HG02970 (cell line): ENCODE measurements around the gene EFCAB7.
"Not testable (repeated sequence)": the region's sequence is repeated elsewhere in the genome, so short reads cannot be mapped to it uniquely, and the experiment has no call there.

Source experiments
- ATAC-seq: cut with Tn5 transposase; IDR thresholded peaks from one replicate; pipeline ENCODE4 v1.9.1; 2021; ENCODE audit warnings: mild to moderate bottlenecking, moderate library complexity, moderate number of reproducible peaks; ENCODE audit not compliant: unreplicated experiment, low FRiP score

EFCAB7 gene

DNA sequence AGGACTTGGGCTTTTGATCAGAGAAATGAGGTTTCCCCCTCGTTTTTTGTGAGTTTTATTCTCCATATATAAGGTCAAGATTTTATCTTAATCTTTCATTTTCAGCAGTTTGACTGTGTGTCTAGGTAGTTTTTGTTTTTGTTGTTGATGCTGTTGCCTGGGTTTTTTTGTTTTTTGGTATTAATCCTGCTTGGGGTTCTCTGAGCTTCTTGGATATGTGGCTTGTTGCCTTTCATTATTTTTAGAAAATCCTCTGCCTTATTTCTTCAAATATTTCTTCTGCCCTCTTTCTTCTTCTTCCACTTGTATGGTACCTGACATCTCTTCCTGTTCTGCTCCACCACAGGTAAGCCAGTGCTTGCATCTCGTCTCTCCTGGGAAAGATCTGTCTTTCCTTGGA, 25.0 kb downstream of the EFCAB7 start:
- no peak for ATAC-seq

DNA sequence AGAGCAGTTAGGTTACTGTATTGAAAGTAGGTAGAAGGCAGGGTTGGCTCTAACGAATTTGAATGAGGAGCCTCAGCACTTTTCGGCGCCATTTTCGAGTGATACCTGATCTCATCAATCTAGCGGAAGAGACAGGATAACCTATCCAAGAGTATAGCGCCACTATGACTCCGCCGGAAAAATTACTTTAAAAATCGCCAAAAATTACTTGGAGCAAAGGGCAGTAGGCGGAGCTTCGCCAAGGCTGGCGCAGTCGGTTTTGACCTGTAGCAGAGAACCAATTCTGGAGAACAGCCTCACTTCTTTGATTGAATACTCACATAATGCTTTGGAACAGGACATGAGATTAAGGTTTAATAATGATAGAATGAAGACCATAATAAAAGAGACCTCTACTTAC, 25.6 kb downstream of the EFCAB7 start:
- ATAC-seq, result no peak

DNA sequence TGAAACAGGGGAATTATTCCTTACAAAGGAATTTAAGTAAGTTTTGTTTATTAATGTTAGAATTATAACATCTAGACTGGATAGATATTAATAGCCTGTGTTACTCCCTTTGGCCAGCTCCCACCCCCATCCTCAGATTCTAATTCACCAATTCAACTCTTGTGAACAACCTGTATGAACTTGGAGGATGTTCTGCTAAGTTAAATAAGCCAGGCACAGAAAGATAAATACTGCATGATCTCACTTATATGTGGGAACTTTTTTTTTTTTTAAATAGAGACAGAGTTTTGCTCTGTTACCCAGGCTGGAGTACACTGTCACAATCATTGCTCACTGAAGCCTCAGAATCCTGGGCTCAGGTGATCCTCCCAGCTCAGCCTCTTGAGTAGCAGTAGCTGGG, 32.2 kb downstream of the EFCAB7 start:
- no peak for ATAC-seq

DNA sequence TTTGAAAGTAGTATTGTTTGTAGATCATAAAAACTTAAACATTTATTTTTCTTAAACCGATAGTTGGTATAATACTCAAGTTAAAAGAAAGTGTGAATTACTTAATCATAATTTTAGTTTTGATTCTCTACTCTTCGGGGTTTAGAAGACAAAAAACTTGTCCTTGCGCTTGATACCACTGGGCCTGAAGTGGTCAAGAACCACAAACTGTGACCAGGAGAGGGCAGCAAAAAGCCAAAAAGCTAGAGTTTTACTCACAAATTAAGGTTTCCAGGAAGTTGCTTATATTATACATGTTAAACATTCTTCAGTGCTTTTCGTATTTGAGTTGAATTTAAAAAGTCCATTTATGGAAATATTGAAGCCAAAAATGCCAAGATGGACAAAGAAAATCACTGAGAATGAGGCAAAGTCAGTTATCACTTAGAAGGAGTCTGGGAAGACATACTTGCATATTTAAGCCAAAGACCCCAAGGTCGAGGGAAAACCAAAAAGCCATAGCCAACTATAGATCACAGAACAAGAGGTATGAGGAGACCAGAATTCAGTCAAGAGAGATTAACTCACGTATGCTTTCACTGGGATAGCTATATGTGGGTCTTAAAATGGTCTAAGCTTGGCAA, 34.2 kb downstream of the EFCAB7 start:
- ATAC-seq, result no peak

DNA sequence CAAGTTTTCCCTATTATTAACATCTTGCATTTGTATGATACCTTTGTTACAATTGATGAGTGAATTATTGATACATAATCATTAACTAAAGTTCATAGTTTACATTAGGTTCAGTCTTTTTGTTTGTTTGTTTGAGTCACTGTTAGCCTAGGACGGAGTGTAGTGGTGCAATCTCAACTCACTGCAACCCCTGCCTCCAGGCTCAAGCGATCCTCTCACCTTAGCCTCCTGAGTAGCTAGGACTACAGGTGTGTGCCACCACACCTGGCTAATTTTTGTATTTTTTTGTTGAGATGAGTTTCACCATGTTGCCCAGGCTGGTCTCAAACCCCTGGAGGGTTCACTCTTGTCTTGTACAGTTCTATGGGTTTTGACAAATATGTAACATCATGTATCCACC, 36.0 kb downstream of the EFCAB7 start:
- ATAC-seq, result no peak

DNA sequence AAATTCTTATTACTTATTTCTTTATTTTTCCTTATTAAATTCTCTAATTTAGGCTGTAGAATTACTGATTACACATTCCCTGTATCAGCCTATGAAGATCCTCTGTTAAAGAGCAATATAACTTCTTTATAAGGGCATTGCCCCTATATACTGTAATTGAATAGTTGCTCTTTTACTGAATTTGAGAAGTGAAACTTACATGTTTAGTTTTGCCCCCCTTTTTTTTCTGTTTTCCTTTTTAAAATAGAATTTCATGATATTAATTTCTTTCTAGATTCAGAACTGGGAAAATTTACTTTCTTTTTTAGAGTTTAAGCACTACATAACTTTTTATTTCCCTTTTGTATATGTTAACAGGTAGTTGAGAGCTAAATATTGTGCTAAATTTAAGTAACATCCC, 40.4 kb downstream of the EFCAB7 start:
- ATAC-seq, result no peak

DNA sequence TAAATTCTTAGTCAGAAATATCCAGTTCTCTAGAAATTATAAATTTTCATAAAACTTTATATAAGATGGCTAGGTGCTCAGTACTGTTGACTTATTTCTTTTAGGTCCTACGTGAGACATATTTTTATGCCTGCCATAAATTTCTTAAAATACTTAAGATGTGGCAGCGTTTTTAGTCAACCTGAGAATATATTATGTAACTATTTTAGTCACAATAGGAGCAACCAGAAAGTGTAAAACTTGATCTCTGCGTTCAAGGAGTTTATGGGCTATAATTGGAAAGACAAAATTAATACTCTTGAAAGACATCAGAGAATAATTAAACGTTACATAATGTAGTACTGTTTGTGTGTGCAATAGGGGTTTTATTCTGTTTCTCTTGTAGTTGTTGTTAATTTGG, 45.7 kb downstream of the EFCAB7 start:
- ATAC-seq, result no peak

DNA sequence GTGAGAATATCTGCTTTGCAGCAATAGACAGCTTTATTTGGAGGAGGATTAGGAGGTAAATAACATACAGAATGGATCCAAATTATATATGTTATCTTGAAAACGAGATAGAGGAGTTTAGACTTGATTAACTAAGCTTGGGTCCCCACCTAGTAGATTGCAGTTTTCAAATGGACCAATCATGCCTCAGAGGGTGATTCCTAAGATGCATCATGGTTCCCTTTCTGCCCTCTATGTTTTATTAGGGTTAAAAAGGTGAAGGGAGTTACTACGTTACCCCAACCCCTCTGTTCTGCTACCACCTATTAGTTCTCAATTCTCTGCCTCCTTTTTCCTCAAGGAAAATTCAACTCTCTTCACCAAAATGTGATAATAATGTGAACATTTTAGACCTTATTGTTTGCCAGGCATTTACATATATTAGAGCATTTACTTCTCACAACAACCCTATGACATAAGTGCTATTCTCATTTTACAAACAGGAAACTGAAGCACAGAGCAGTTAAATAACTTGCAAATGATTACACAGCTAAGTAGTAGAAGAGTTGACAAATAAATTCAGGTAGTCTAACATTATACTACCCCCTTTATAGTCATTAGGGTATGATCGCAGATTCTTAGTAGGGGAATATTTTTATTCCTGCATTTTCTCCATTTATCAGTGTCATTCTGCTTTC, 46.5 kb downstream of the EFCAB7 start:
- no peak for ATAC-seq

DNA sequence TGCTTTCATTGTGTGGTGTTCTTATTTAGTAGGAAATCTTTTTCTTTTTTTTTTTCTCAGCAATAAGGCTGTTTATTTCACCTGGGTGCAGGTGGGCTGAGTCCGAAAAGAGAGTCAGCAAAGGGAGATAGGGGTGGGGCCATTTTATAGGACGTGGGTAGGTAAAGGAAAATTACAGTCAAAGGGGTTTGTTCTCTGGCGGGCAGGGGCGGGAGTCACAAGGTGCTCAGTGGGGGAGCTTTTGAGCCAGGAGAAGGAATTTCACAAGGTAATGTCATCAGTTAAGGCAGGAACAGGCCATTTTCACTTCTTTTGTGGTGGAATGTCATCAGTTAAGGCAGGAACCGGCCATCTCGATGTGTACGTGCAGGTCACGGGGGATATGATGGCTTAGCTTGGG, 49.4 kb downstream of the EFCAB7 start:
- ATAC-seq, result not testable (repeated sequence)

DNA sequence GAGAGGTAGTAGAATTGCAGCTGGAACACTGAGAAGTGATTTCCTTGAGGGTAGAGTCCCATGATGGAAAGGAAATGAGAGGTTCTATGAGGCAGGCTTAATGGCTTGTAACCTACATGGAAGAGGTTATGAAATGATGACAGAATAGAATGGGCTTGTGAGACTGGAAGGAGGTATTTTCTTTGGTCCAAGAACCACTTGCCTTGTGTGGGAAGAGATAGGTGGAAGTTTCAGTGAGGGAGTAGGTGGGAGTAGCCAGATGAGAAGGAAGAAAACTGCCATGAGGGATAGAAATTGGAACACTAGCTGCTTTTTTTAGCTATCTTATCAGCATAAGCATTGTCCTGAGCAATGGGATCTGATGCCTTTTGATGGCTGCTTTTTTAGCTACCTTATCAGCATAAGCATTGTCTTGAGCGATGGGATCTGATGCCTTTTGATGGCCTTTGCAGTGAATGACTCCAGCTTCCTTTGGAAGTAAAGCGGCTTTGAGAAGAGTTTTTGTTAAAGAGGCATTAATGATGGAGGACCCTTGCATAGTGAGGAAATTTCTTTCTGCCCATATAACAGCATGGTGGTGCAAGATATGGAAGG, 51.0 kb downstream of the EFCAB7 start:
- not testable (repeated sequence) for ATAC-seq

DNA sequence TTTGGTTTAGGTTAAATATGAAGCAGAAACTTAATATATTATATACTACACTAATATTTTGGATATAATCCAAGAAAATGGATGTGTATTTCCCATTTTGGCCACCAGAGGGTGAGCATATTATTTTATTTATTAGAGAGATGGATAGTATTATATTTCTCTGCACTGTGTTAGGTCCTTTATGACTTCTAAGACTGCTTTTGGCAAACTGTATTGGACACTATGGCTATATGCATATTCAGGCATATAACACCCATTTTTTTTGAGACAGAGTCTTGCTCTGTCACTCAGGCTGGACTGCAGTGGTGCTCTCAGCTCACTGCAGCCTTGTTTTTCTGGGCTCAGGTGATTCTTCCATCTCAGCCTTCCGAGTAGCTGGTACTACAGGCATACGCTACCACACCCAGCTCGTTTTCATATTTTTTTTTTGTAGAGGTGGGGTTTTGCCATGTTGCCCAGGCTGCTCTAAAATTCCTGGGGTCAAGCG, 52.1 kb downstream of the EFCAB7 start:
- ATAC-seq, result no peak

DNA sequence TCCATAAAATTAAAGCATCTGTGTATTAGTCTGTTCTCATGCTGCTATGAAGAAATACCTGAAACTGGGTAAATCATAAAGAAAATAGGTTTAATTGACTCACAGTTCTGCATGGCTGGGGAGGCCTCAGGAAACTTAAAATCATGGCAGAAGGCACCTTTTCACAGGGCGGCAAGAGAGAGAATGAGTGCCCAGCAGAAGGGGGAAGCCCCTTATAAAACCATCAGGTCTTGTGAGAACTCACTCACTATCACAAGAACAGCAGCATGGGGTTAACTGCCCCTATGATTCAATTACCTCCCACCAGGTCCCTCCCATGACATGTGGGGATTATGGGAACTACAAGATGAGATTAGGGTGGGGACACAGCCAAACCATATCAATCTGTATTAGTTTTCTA, 63.0 kb downstream of the EFCAB7 start:
- ATAC-seq, result not testable (repeated sequence)

DNA sequence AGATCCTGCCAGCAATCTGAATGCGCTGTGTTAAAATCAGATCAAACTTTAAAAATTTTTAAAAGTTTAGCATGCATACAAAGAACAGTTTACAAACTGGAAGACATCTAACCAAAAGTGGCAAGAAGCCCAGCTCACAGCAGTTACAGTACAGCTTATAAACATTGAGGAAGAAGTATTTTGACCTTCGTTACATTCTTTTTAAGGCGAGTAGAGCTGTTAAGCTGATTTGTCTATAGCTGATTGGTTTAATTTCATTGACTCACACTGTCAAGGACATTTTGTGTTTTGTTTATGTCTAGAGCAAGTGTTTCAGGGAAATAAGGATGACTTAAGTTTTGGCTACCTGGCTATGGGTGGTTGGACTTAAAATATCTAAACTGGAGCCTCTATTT, 66.8 kb downstream of the EFCAB7 start:
- no peak for ATAC-seq

DNA sequence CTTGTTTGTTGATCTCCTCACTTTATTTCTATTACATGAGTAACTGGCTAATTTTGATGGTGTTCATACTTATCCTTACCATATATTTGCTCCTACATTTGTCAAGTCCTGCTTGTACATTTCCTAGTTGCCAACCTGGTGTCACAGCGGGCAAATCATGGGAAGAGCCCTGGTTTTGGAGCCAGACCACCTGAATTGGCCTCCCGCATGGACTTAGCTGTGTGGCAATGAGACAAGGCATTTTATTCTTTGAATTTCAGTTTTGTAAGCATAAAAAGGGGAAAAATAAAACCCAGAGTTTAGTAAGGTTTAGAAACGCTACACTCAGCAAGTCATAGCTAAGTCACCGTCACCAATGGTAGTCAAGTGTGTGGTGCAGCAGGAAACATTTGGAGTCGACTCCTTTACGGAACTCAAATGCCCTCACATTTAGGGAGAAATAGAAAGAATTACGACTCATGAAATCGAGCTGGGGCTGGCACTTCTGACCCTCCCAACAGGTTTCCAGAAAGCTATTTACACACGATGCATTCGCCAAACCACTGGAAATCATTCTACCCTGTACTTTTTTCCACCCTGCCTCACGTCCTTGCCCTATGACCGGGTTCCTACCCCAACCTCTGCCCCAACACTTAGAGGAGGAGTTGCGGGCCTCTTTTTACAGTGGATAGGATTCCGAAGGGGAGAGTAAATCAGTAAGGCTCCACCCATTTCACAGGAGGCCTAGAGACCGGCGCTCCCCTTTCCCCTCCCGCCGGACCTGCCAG, 69.4 kb downstream of the EFCAB7 start:
- ATAC-seq, result no peak

DNA sequence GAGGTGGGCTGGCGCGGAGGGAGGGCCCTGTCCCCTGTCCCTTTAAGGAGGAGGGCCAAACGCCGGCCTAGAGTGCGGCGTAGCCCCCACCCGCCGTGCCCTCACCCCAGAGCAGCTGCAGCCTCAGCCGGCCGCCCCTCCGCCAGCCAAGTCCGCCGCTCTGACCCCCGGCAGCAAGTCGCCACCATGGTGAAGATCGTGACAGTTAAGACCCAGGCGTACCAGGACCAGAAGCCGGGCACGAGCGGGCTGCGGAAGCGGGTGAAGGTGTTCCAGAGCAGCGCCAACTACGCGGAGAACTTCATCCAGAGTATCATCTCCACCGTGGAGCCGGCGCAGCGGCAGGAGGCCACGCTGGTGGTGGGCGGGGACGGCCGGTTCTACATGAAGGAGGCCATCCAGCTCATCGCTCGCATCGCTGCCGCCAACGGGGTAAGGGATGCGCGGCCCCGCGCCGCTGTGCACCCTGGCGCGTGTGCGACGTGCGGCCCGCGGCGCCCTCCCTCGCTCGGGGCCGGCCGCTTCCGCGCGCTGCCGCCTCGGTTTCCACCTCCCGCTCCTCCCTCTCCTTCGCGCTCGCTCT, 70.1 kb downstream of the EFCAB7 start, which contains the start of gene PGM1:
Gene PGM1 (plus strand): TSS at position 109 of the 583 bp plus-strand sequence. CDS start 78 bp downstream, at position 187.
- ATAC-seq, result peak; percentile 80

DNA sequence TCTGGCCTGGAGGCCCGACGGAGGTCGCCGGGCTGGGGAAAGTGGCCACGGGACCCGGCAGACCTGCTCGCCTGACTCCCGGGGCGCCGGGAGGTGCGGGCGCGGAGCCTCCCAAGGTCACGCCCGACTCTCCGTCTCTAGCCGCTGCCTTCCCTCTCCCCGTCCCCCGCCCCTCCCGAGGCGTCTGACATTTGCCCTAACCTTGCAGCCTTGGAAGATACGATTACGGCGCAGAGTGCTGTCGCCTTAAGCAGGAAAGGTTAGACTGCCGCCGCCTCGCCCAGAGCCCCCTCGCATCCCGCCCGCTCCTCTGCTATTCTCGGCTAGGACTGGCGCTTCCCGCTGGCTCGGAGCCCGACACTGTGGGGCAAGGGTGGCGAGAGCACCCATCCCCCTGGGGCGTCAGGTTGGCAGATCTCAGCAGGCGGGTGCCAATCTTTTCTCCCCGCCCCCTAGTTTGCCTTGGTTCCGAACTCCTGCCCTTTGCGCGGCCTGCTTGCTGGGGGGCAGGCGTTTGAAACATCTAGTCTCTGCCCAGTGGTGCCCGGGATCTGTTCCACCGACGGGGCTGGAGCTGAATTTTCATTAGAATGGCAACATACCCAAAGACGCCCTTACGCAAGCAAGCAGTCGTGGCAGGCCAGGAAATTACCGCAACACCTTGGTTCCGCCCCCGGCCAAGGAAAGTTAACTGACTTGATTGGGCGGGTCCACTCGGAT, 70.7 kb downstream of the EFCAB7 start:
- peak; percentile 36 for ATAC-seq

DNA sequence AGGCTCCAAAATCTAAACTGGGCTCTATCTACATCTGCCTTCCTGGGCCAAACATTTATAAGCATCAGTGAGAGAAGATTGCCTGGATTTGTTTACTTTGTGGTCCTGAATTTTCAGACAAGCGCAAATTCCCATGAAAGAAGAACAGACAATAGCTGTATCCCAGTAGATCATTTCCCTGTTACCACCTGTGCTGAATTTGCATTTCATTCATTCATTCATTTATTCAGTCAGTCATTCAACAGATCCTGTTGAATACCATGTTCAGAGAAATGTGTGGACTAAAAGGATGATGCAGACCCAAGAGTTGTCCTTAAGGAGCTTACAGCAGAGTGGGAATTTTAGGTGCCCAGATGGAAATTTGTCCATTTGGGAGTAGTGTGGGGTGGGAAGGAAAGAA, 72.1 kb downstream of the EFCAB7 start:
- no peak for ATAC-seq

DNA sequence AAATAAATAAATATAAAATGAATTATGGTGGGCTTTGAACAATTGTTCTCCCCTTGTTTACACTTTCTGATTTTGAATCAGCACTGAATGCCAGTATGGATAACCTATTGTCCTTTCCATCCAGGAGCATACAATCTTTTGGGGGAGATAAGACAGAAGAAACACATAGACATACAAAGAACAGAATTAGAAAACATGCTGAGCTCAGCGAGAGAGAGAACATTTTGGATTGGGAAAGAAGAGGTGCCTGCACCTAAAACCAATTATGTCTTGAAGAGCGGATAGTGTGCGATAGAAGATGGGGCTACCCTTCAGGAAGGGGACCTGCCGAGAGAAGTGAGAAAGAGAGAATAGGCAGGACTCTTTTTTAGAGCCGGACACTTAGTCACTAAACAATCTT, 76.5 kb downstream of the EFCAB7 start:
- no peak for ATAC-seq

DNA sequence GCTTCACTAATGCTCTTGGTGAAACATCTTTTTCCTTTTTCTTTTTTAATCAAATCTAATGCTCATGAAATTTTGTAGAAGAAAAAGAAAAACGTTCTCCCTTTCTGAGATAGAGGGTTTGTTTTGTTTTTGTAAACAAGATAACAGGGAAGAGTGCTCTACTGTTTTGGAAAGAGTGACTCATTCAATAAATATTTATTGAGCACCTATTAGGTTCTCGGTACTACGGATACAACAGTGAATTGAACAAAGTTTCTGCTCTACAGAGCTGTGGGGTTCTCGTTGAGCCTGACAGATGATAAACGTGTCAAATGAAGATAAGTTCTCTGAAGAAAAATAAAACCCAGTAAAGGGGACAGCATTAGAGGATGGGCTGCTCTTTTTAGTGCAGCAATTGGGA, 76.9 kb downstream of the EFCAB7 start:
- no peak for ATAC-seq

DNA sequence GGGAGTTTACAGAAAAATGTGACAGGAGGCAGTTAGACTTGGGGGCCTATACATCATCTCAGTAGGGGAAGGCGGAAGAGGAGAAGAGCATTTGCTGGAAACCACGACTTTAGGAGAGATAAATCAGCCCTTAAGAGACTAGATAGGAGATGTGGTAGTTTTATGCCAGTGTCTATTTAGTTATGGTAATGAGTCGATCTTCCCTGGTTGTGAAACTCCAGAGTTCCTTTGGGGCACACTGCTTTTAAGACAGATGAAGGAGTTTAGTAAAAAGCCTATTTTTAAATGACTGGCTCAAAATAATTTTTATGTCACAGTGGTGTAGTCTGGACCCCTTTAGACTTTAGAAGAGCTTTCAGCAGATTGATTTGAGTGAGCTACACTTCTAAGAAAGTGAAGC, 77.7 kb downstream of the EFCAB7 start:
- ATAC-seq, result no peak
